A673 (cell line): ENCODE results near the gene ARHGEF6. TPM values are rescaled to one million over a fixed set of nuclear protein-coding genes. Genes with fewer than 3 reads are reported as not detected.

Experiments
- BruUV-seq: library from RNA; stranded (reverse); fragments of 400-500 nt; replicated peaks from 2 replicates; lab custom pipeline; 2021; lab: Mats Ljungman, UMichigan
- CTCF ChIA-PET: fragments of 300-600 bp; sonication (Branson Sonifier 250); formaldehyde crosslinking; loops from one replicate; lab custom pipeline; 2022; ENCODE audit warnings: antibody characterized with exemption; lab: Charles Lee
- POLR2A ChIA-PET: fragments of 300-600 bp; sonication (Branson Sonifier 250); formaldehyde crosslinking; loops from one replicate; lab custom pipeline; 2022; ENCODE audit warnings: antibody characterized with exemption; ENCODE audit not compliant: low non-redundant PET; lab: Charles Lee
- DNase-seq: peaks from one replicate; pipeline ENCODE4 v3.0.0-alpha.2; 2015; ENCODE audit warnings: low spot score
- H3K27ac ChIP-seq: fragments of 200-600 bp; sonication (generic); 2 replicates; pipeline ENCODE4 v1.5.1; 2016; ENCODE audit warnings: mixed run types, low read depth, mild to moderate bottlenecking, mixed read lengths, antibody characterized with exemption, low read length; ENCODE audit not compliant: poor library complexity, severe bottlenecking
- H3K27me3 ChIP-seq: fragments of 200-600 bp; sonication (generic); replicated peaks from 2 replicates; pipeline ENCODE4 v1.6.1; 2017; ENCODE audit warnings: mixed run types, low read depth, mild to moderate bottlenecking, mixed read lengths, antibody characterized with exemption, low read length; ENCODE audit not compliant: insufficient read depth, poor library complexity
- H3K36me3 ChIP-seq: fragments of 200-600 bp; sonication (generic); 2 replicates; pipeline ENCODE4 v1.6.1; 2016; ENCODE audit warnings: mixed run types, mild to moderate bottlenecking, mixed read lengths, antibody characterized with exemption, low read length; ENCODE audit not compliant: insufficient read depth, poor library complexity, severe bottlenecking
- H3K4me1 ChIP-seq: fragments of 200-600 bp; sonication (generic); 2 replicates; pipeline ENCODE4 v1.6.1; 2017; ENCODE audit warnings: mixed run types, mild to moderate bottlenecking, mixed read lengths, antibody characterized with exemption, low read length; ENCODE audit not compliant: insufficient read depth, poor library complexity, severe bottlenecking
- H3K4me3 ChIP-seq: fragments of 200-600 bp; sonication (generic); 2 replicates; pipeline ENCODE4 v1.5.1; 2016; ENCODE audit warnings: low read depth, mixed run types, mild to moderate bottlenecking, mixed read lengths, low read length; ENCODE audit not compliant: poor library complexity, severe bottlenecking
- H3K9me3 ChIP-seq: fragments of 200-600 bp; sonication (generic); 2 replicates; pipeline ENCODE4 v1.6.1; 2016; ENCODE audit warnings: mixed run types, low read depth, mild to moderate bottlenecking, mixed read lengths, antibody characterized with exemption, low read length; ENCODE audit not compliant: poor library complexity, severe bottlenecking
- EZH2 ChIP-seq: fragments of 200-600 bp; sonication (generic); IDR thresholded peaks from 2 replicates; pipeline ENCODE4 v1.6.1; 2017; ENCODE audit warnings: borderline replicate concordance, low read depth, mild to moderate bottlenecking, mixed read lengths, antibody characterized with exemption, low read length; ENCODE audit not compliant: poor library complexity, severe bottlenecking
- intact Hi-C: fragments of 100-400 bp; cut with micrococcal nuclease; formaldehyde crosslinking; loops from one replicate; pipeline ENCODE4 v1.10.0; 2022; ENCODE audit not compliant: unreplicated experiment
- total RNA-seq: library from RNA; stranded (reverse); gene quantifications from 2 replicates; pipeline ENCODE4 v1.2.3, GENCODE V29; 2021
- TF ChIP-seq, protein P1 (sequence below): fragments of 300-800, 200-600 bp; sonication (generic); conservative IDR thresholded peaks from 2 replicates; pipeline ENCODE4 v1.5.1; 2017; ENCODE audit warnings: low read depth, mild to moderate bottlenecking, antibody characterized with exemption, low read length, moderate library complexity, mixed read lengths

The ARHGEF6 gene
- total RNA-seq, 1 experiment from 2014 or later: 11.4 TPM

DNA sequence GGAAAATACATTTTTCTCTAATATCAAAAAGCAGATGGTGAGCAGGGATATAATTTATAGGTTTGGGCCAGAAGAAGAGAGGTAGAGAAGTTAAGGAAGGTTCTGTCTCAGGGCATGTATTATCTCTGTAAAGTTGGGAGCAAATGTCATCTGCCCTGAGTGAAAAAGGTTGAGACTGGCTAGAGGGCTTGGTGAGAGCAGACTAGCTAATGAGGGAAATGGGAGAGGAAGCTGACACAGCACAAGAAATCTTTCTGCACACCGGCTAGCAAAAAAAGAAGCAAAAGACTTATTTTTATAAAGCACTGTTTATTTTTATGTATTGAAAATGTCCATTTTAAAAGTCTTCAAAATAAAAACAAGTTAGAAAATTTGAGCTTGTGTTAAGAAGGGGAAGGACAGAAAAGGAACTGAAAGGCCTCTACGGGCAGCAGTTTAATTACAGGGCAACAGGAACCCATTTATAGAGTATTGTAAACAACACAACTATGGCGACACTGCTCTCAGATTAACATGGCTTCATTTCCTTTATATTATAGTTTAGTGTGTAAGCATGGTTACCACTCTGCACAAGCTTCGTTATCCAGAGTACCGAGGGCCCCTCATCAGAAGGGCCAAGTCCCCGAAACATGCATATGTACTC lies 115.4 kb downstream of the ARHGEF6 start:
- no peaks in the 10 kb centered on the region for H3K9me3 ChIP-seq
- ChIA-PET POLR2A (no interaction called here), CTCF (interaction anchor here (1.0 kb wide), 1 partner anchor 19 kb away, joined by 4 read pairs; no protein-coding TSS in a partner anchor)
- TF ChIP-seq, protein P1, sequence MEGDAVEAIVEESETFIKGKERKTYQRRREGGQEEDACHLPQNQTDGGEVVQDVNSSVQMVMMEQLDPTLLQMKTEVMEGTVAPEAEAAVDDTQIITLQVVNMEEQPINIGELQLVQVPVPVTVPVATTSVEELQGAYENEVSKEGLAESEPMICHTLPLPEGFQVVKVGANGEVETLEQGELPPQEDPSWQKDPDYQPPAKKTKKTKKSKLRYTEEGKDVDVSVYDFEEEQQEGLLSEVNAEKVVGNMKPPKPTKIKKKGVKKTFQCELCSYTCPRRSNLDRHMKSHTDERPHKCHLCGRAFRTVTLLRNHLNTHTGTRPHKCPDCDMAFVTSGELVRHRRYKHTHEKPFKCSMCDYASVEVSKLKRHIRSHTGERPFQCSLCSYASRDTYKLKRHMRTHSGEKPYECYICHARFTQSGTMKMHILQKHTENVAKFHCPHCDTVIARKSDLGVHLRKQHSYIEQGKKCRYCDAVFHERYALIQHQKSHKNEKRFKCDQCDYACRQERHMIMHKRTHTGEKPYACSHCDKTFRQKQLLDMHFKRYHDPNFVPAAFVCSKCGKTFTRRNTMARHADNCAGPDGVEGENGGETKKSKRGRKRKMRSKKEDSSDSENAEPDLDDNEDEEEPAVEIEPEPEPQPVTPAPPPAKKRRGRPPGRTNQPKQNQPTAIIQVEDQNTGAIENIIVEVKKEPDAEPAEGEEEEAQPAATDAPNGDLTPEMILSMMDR: no peak
- TF ChIP-seq EZH2: no peak
- intact Hi-C loops: no loop called here
- no peak for DNase-seq
- BruUV-seq: no TSS peak
- no peak overlapping the region for H3K4me3 ChIP-seq
- H3K27ac ChIP-seq: no peak overlapping the region
- no peaks in the 10 kb centered on the region for H3K27me3 ChIP-seq
- no peaks in the 10 kb centered on the region for H3K36me3 ChIP-seq
- H3K4me1 ChIP-seq: no peaks in the 10 kb centered on the region

DNA sequence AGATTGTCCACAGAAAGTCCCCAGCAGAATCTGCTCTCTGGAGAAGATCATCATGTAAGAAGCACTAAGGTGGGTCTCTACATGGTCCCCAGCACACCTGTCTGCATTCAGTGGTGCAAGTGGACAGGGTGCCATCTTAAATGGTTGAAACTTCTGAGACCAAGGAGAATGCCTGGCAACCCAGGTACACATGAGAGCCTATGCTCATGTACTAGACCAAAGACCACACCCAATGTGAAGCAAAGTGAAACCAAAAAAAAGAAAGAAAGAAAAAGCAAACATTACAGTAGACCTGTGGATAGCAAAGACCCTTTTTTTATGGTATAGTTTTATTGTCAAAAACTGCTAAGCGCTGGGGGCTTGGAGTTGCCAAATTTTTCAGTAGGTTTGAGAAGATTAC lies 117.8 kb downstream of the ARHGEF6 start:
- no peak overlapping the region for H3K27ac ChIP-seq
- no peak for DNase-seq
- H3K4me3 ChIP-seq: no peak overlapping the region
- CTCF ChIA-PET: no interaction called here
- H3K4me1 ChIP-seq: no peaks in the 10 kb centered on the region
- no peaks in the 10 kb centered on the region for H3K9me3 ChIP-seq
- intact Hi-C loops: no loop called here
- no peaks in the 10 kb centered on the region for H3K27me3 ChIP-seq
- BruUV-seq: no TSS peak
- H3K36me3 ChIP-seq: no peaks in the 10 kb centered on the region
- POLR2A ChIA-PET: no interaction called here
- TF ChIP-seq, protein P1: no peak
- no peak for TF ChIP-seq EZH2

DNA sequence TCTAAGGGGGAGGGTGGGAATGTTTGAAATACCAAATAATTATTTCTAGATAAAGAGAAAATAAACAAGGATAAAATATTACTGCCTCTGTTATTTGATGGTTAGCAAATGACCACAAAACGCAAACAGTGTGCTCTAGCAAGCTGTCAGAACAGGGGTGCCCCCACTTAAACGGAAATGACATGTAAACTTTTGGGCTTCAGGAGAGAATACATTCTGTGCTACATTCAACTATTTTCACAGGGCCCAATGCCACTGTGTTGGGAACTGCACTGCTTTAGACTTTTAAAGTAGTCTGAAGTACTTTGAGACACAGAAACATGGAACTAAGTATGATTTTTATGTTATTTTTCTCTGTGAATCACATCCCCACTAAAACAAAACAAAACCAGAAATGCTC lies 118.6 kb downstream of the ARHGEF6 start:
- Histone ChIP-seq H3K4me3 (no peak overlapping the region), H3K4me1 (no peaks in the 10 kb centered on the region), H3K9me3 (no peaks in the 10 kb centered on the region), H3K27me3 (no peaks in the 10 kb centered on the region), H3K27ac (no peak overlapping the region), H3K36me3 (no peaks in the 10 kb centered on the region)
- TF ChIP-seq, protein P1: no peak
- TF ChIP-seq EZH2: no peak
- intact Hi-C loops: no loop called here
- no peak for DNase-seq
- ChIA-PET CTCF (no interaction called here), POLR2A (no interaction called here)
- BruUV-seq: no TSS peak
